NCI-H460 (cell line): Measurements from ENCODE around the gene POLDIP3. TPM values are rescaled to one million over a fixed set of nuclear protein-coding genes. Genes with fewer than 3 reads are reported as not detected.
"Not testable (repeated sequence)": the region's sequence is repeated elsewhere in the genome, so short reads cannot be mapped to it uniquely, and the experiment has no call there.

Experiments used
- DNase-seq: peaks from one replicate; pipeline ENCODE4 v3.0.0-alpha.2; 2016; ENCODE audit warnings: low read depth; ENCODE audit errors: extremely low read depth
- total RNA-seq: library from RNA; depleted of rRNA; stranded (reverse); fragments of >200 nt; shearing (Covaris generic); gene quantifications from 2 replicates; pipeline ENCODE4 v1.2.3, GENCODE V29; 2014

POLDIP3 gene
- total RNA-seq, 1 experiment from 2014 or later, result 20.1 TPM

GRCh38 chr22:42562684-42563083 is 52.0 kb downstream of the POLDIP3 start:
- DNase-seq, result no peak

GRCh38 chr22:42562279-42562678 is 52.4 kb downstream of the POLDIP3 start:
- no peak for DNase-seq

- no peak for DNase-seq
These were observed 52.8 kb downstream of the POLDIP3 start for GRCh38 chr22:42561856-42562255.

- peak; percentile 14 for DNase-seq
These were observed 53.9 kb downstream of the POLDIP3 start for GRCh38 chr22:42560781-42561180.

- no peak for DNase-seq
These were observed 54.3 kb downstream of the POLDIP3 start for GRCh38 chr22:42560381-42560780.

- DNase-seq, result peak; percentile 65
These were observed 61.0 kb downstream of the POLDIP3 start, which contains the start of gene SERHL2 for GRCh38 chr22:42553475-42554361. Gene SERHL2, plus strand, starts transcription at chr22:42553956. Its CDS starts 65 bp downstream, at chr22:42554021.

- DNase-seq, result not testable (repeated sequence)
These were observed 62.4 kb downstream of the POLDIP3 start for GRCh38 chr22:42552294-42552647.

GRCh38 chr22:42549331-42550060 is 65.2 kb downstream of the POLDIP3 start:
- no peak for DNase-seq

- no peak for DNase-seq
These were observed 65.9 kb downstream of the POLDIP3 start for GRCh38 chr22:42548597-42549330.

GRCh38 chr22:42548126-42548525 is 66.6 kb downstream of the POLDIP3 start:
- not testable (repeated sequence) for DNase-seq

- DNase-seq, result no peak
These were observed 67.1 kb downstream of the POLDIP3 start for GRCh38 chr22:42547562-42547961.

- no peak for DNase-seq
These were observed 70.0 kb downstream of the POLDIP3 start for GRCh38 chr22:42544686-42545085.

- not testable (repeated sequence) for DNase-seq
These were observed 75.4 kb downstream of the POLDIP3 start for GRCh38 chr22:42539236-42539771.

- DNase-seq, result peak; percentile 21
These were observed 77.4 kb downstream of the POLDIP3 start for GRCh38 chr22:42537199-42537831.

- DNase-seq, result not testable (repeated sequence)
These were observed 78.0 kb downstream of the POLDIP3 start for GRCh38 chr22:42536634-42537033.

GRCh38 chr22:42536166-42536565 is 78.5 kb downstream of the POLDIP3 start:
- DNase-seq, result no peak

GRCh38 chr22:42535082-42535731 is 79.5 kb downstream of the POLDIP3 start:
- not testable (repeated sequence) for DNase-seq
